ENCODE data around the gene FBXL16.
"Not testable (repeated sequence)": the region's sequence is repeated elsewhere in the genome, so short reads cannot be mapped to it uniquely, and the experiment has no call there.

FBXL16 gene

GRCh38 chr16:712740-713250 lies 7.2 kb upstream of the FBXL16 start:
- not testable (repeated sequence) for H2BK5ac ChIP-seq (ENCODE audit: low read depth, low read length, poor library complexity); H3K23ac ChIP-seq (ENCODE audit: low read length); H2AK5ac ChIP-seq (ENCODE audit: low read length); H3K14ac ChIP-seq (ENCODE audit: low read length); H3K4ac ChIP-seq (ENCODE audit: low read depth, low read length); H3K18ac ChIP-seq (ENCODE audit: low read length); H3K9ac ChIP-seq (ENCODE audit: low read length); H2AFZ ChIP-seq (ENCODE audit: insufficient read depth, low read length, poor library complexity); H3K27ac ChIP-seq (ENCODE audit: low read depth, low read length); H3K4me2 ChIP-seq (ENCODE audit: low read length); H3K36me3 ChIP-seq (ENCODE audit: control insufficient read depth in 1 of 2, insufficient read depth in 2 of 2, low read length in 2 of 2); H3K4me3 ChIP-seq (ENCODE audit: low read depth, low read length); H3K79me2 ChIP-seq (ENCODE audit: control insufficient read depth, insufficient read depth, low read length, poor library complexity); H2BK12ac ChIP-seq (ENCODE audit: low read length); H4K12ac ChIP-seq (ENCODE audit: low read depth, low read length); H3K79me1 ChIP-seq (ENCODE audit: low read length); H4K91ac ChIP-seq (ENCODE audit: low read depth, low read length); H2BK120ac ChIP-seq (ENCODE audit: insufficient read depth, low read length, poor library complexity); H4K8ac ChIP-seq (ENCODE audit: low read depth, low read length)
- peaks cover 14% of the 10 kb centered on the region for H3K27me3 ChIP-seq (ENCODE audit: insufficient read depth, low read length)
- WGBS (ENCODE audit: extremely low coverage, insufficient coverage, insufficient read length): no CpG with 5 or more reads among the region's 13 CpGs
- peaks cover 12% of the 10 kb centered on the region for H3K9me3 ChIP-seq (ENCODE audit: insufficient read depth, low read depth, low read length)
- H3K4me1 ChIP-seq (ENCODE audit: control insufficient read depth in 1 of 2, insufficient read depth in 2 of 2, low read length in 2 of 2): peaks cover 18 to 19% of the 10 kb centered on the region in 2 experiments
- DNase-seq: peak; percentile 98 to 99

DNA sequence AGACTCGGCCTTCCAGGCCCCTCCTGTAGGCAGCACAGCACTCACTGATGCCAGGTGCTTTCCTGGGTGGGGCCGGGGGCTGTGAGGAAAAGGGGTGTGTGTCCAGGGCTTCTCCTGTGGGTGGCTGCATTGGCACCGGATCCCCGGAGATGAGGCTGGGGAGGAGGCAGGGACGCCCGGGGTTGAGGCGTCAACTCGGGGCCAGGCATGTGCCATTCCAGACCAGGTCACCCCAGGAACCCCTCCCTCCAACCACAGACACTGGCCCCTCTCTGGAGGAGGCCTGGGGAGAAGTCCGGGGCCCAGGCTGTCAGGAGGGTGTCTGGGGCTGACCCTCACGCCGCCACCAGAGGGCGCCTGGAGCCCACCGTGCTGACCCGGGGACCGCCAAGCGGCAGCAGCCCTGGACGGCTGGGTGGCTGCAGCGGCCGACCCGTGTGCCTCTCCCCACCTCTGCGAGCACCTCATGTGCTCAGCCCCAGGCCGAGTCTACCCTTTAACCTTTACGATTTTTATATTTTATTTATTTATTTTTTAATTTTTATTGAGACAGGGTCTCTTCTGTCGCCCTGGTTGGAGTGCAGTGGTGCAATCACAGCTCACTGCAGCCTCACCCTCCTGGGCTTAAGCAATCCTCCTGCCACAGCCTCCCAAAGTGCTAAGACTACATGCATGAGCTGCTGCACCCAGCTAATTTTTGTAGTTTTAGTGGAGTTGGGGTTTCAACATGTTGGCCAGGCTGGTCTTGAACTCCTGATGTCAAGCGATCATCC lies 6.1 kb upstream of the FBXL16 start:
- Histone ChIP-seq H3K14ac (ENCODE audit: low read length) (no peak overlapping the region), H3K18ac (ENCODE audit: low read length) (no peak overlapping the region), H2BK12ac (ENCODE audit: low read length) (no peak overlapping the region), H3K36me3 (ENCODE audit: control insufficient read depth in 1 of 2, insufficient read depth in 2 of 2, low read length in 2 of 2) (no peaks in the 10 kb centered on the region), H3K79me2 (ENCODE audit: control insufficient read depth, insufficient read depth, low read length, poor library complexity) (no peaks in the 10 kb centered on the region), H2AK5ac (ENCODE audit: low read length) (no peak overlapping the region), H3K27me3 (ENCODE audit: insufficient read depth, low read length) (peaks cover 20% of the 10 kb centered on the region), H4K91ac (ENCODE audit: low read depth, low read length) (no peak overlapping the region), H2BK120ac (ENCODE audit: insufficient read depth, low read length, poor library complexity) (no peak overlapping the region), H4K12ac (ENCODE audit: low read depth, low read length) (no peak overlapping the region), H3K23ac (ENCODE audit: low read length) (no peak overlapping the region), H4K8ac (ENCODE audit: low read depth, low read length) (no peak overlapping the region), H3K9ac (ENCODE audit: low read length) (no peak overlapping the region), H3K4me1 (ENCODE audit: control insufficient read depth in 1 of 2, insufficient read depth in 2 of 2, low read length in 2 of 2) (peaks cover 18 to 19% of the 10 kb centered on the region in 2 experiments), H3K79me1 (ENCODE audit: low read length) (peaks cover 2% of the 10 kb centered on the region), H3K27ac (ENCODE audit: low read depth, low read length) (no peak overlapping the region), H3K4me2 (ENCODE audit: low read length) (no peak overlapping the region), H2BK5ac (ENCODE audit: low read depth, low read length, poor library complexity) (no peak overlapping the region), H2AFZ (ENCODE audit: insufficient read depth, low read length, poor library complexity) (no peak overlapping the region), H3K4me3 (ENCODE audit: low read depth, low read length) (no peak overlapping the region), H3K4ac (ENCODE audit: low read depth, low read length) (no peak overlapping the region), H3K9me3 (ENCODE audit: insufficient read depth, low read depth, low read length) (peaks cover 14% of the 10 kb centered on the region)
- DNase-seq: peak; percentile 67 to 81
- no CpG with 5 or more reads among the region's 25 CpGs for WGBS (ENCODE audit: extremely low coverage, insufficient coverage, insufficient read length)

DNA sequence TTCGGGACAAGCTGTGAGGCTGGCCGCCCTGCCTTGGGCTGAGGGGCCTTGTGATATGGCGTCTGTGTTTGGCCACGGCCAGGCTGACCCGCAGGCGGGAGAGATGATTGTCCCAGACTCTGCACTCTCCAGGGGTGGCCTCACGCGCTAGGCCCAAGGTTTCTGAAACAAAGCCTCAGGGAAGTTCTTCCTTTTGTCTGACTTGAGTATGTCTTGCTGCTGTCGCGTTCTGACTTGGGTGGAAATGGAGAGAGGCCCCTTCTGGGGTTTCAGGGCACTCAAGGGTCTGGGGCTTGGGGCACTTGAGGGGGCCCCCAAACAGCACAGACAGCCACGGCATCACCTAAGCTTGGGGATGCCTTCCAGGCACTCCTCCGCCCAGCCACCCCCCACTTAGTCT lies 5.5 kb upstream of the FBXL16 start:
- Histone ChIP-seq H3K79me2 (ENCODE audit: control insufficient read depth, insufficient read depth, low read length, poor library complexity) (no peaks in the 10 kb centered on the region), H2AFZ (ENCODE audit: insufficient read depth, low read length, poor library complexity) (no peak overlapping the region), H3K18ac (ENCODE audit: low read length) (no peak overlapping the region), H3K36me3 (ENCODE audit: control insufficient read depth in 1 of 2, insufficient read depth in 2 of 2, low read length in 2 of 2) (no peaks in the 10 kb centered on the region), H2BK5ac (ENCODE audit: low read depth, low read length, poor library complexity) (no peak overlapping the region), H4K8ac (ENCODE audit: low read depth, low read length) (no peak overlapping the region), H2AK5ac (ENCODE audit: low read length) (no peak overlapping the region), H4K91ac (ENCODE audit: low read depth, low read length) (no peak overlapping the region), H3K79me1 (ENCODE audit: low read length) (peaks cover 2% of the 10 kb centered on the region), H3K4me3 (ENCODE audit: low read depth, low read length) (no peak overlapping the region), H3K27ac (ENCODE audit: low read depth, low read length) (no peak overlapping the region), H3K14ac (ENCODE audit: low read length) (no peak overlapping the region), H3K4me1 (ENCODE audit: control insufficient read depth in 1 of 2, insufficient read depth in 2 of 2, low read length in 2 of 2) (peaks cover 18 to 19% of the 10 kb centered on the region in 2 experiments), H3K9me3 (ENCODE audit: insufficient read depth, low read depth, low read length) (peaks cover 12% of the 10 kb centered on the region), H3K9ac (ENCODE audit: low read length) (no peak overlapping the region), H4K12ac (ENCODE audit: low read depth, low read length) (no peak overlapping the region), H3K4me2 (ENCODE audit: low read length) (no peak overlapping the region), H3K23ac (ENCODE audit: low read length) (no peak overlapping the region), H2BK12ac (ENCODE audit: low read length) (no peak overlapping the region), H2BK120ac (ENCODE audit: insufficient read depth, low read length, poor library complexity) (no peak overlapping the region), H3K4ac (ENCODE audit: low read depth, low read length) (no peak overlapping the region), H3K27me3 (ENCODE audit: insufficient read depth, low read length) (peaks cover 24% of the 10 kb centered on the region)
- no peak for DNase-seq
- WGBS (ENCODE audit: extremely low coverage, insufficient coverage, insufficient read length): no CpG with 5 or more reads among the region's 12 CpGs

- Histone ChIP-seq H4K8ac (ENCODE audit: low read depth, low read length) (no peak overlapping the region), H3K27me3 (ENCODE audit: insufficient read depth, low read length) (peaks cover 21% of the 10 kb centered on the region), H3K4me3 (ENCODE audit: low read depth, low read length) (no peak overlapping the region), H3K9ac (ENCODE audit: low read length) (no peak overlapping the region), H2BK12ac (ENCODE audit: low read length) (no peak overlapping the region), H3K23ac (ENCODE audit: low read length) (no peak overlapping the region), H3K4me2 (ENCODE audit: low read length) (no peak overlapping the region), H3K18ac (ENCODE audit: low read length) (no peak overlapping the region), H3K14ac (ENCODE audit: low read length) (no peak overlapping the region), H2AK5ac (ENCODE audit: low read length) (no peak overlapping the region), H3K9me3 (ENCODE audit: insufficient read depth, low read depth, low read length) (peaks cover 12% of the 10 kb centered on the region), H3K79me1 (ENCODE audit: low read length) (peaks cover 2% of the 10 kb centered on the region), H3K79me2 (ENCODE audit: control insufficient read depth, insufficient read depth, low read length, poor library complexity) (no peaks in the 10 kb centered on the region), H3K27ac (ENCODE audit: low read depth, low read length) (no peak overlapping the region), H2BK120ac (ENCODE audit: insufficient read depth, low read length, poor library complexity) (no peak overlapping the region), H3K4ac (ENCODE audit: low read depth, low read length) (no peak overlapping the region), H4K91ac (ENCODE audit: low read depth, low read length) (no peak overlapping the region), H2BK5ac (ENCODE audit: low read depth, low read length, poor library complexity) (no peak overlapping the region), H2AFZ (ENCODE audit: insufficient read depth, low read length, poor library complexity) (no peak overlapping the region), H4K12ac (ENCODE audit: low read depth, low read length) (no peak overlapping the region), H3K4me1 (ENCODE audit: control insufficient read depth in 1 of 2, insufficient read depth in 2 of 2, low read length in 2 of 2) (peaks cover 15 to 16% of the 10 kb centered on the region in 2 experiments), H3K36me3 (ENCODE audit: control insufficient read depth in 1 of 2, insufficient read depth in 2 of 2, low read length in 2 of 2) (no peaks in the 10 kb centered on the region)
- DNase-seq: no peak
- no CpG with 5 or more reads among the region's 21 CpGs for WGBS (ENCODE audit: extremely low coverage, insufficient coverage, insufficient read length)
Measured at GRCh38 chr16:710500-711075, 5.0 kb upstream of the FBXL16 start.
